ENCODE data around the gene FAM187B. TPM values are rescaled to one million over a fixed set of nuclear protein-coding genes. Genes with fewer than 3 reads are reported as not detected.
A peak's percentile ranks its signal among the peaks of the same experiment; 100 is the strongest.

FAM187B gene
- total RNA-seq, 4 donors from 2014 or later = not detected

- no peaks in the 10 kb centered on the region for H3K4me1 ChIP-seq
- no peak for ATAC-seq
- H3K36me3 ChIP-seq = no peaks in the 10 kb centered on the region
- H3K9me3 ChIP-seq = peaks cover 0 to 18% (median 0%) of the 10 kb centered on the region in 3 donors
- H3K4me3 ChIP-seq = no peak overlapping the region
- H3K27me3 ChIP-seq = peaks cover 14% of the 10 kb centered on the region
- no peak overlapping the region for H3K27ac ChIP-seq
- WGBS, 2 donors (ENCODE audit: low coverage in 1 of 2) = 49 to 68% methylated on average over 2 to 3 of the region's 3 CpGs
- TF ChIP-seq POLR2AphosphoS5 (IDR thresholded peaks at IDR 0.05) (no peak), POLR2A (IDR thresholded peaks at IDR 0.05) (no peak), CTCF (IDR thresholded peaks at IDR 0.05) (no peak), EP300 (IDR thresholded peaks at IDR 0.05) (no peak)
Measured at GRCh38 chr19:35179830-35180229, 48.7 kb downstream of the FAM187B start.

- Histone ChIP-seq H3K27me3 (peaks cover 14% of the 10 kb centered on the region), H3K36me3 (no peaks in the 10 kb centered on the region), H3K4me1 (no peaks in the 10 kb centered on the region), H3K4me3 (no peak overlapping the region), H3K27ac (no peak overlapping the region), H3K9me3 (peaks cover 0 to 10% (median 0%) of the 10 kb centered on the region in 3 donors)
- no peak for TF ChIP-seq EP300 (IDR thresholded peaks at IDR 0.05)
- TF ChIP-seq POLR2A (IDR thresholded peaks at IDR 0.05) = no peak
- TF ChIP-seq CTCF (IDR thresholded peaks at IDR 0.05) = no peak
- TF ChIP-seq POLR2AphosphoS5 (IDR thresholded peaks at IDR 0.05) = no peak
- WGBS, 2 donors (ENCODE audit: low coverage in 1 of 2) = 62 to 100% methylated on average over 1 to 2 of the region's 2 CpGs
- peak; percentile 73 for ATAC-seq
Measured at GRCh38 chr19:35178701-35179100, 49.8 kb downstream of the FAM187B start.

- Histone ChIP-seq H3K36me3 (no peaks in the 10 kb centered on the region), H3K27me3 (peaks cover 14% of the 10 kb centered on the region), H3K9me3 (peaks cover 0 to 3% (median 0%) of the 10 kb centered on the region in 3 donors), H3K4me3 (no peak overlapping the region), H3K4me1 (no peaks in the 10 kb centered on the region), H3K27ac (no peak overlapping the region)
- TF ChIP-seq CTCF (IDR thresholded peaks at IDR 0.05) (no peak), EP300 (IDR thresholded peaks at IDR 0.05) (no peak), POLR2AphosphoS5 (IDR thresholded peaks at IDR 0.05) (no peak), POLR2A (IDR thresholded peaks at IDR 0.05) (no peak)
- no peak for ATAC-seq
- WGBS, 2 donors (ENCODE audit: low coverage in 1 of 2) = 64 to 81% methylated on average over 7 of the region's 7 CpGs
Measured at GRCh38 chr19:35177377-35178274, 50.9 kb downstream of the FAM187B start.

- WGBS, 2 donors (ENCODE audit: low coverage in 1 of 2) = 65 to 72% methylated on average over 2 to 3 of the region's 3 CpGs
- no peak for ATAC-seq
- Histone ChIP-seq H3K4me3 (no peak overlapping the region), H3K4me1 (no peaks in the 10 kb centered on the region), H3K27ac (no peak overlapping the region), H3K36me3 (no peaks in the 10 kb centered on the region), H3K9me3 (no peaks in the 10 kb centered on the region), H3K27me3 (peaks cover 14% of the 10 kb centered on the region)
- TF ChIP-seq POLR2A (IDR thresholded peaks at IDR 0.05) (no peak), CTCF (IDR thresholded peaks at IDR 0.05) (no peak), POLR2AphosphoS5 (IDR thresholded peaks at IDR 0.05) (no peak)
Measured at GRCh38 chr19:35176181-35176570, 52.4 kb downstream of the FAM187B start.

Other genes starting within 250 kb of the FAM187B start
- 10 to 100 TPM; 22.0 to 40.0 (median 35.9) TPM for gene GRAMD1A, start 228.4 kb downstream of the FAM187B start, total RNA-seq
- 10 to 100 TPM in 2 of 4 donors, 1 to 10 TPM in 2; 5.3 to 13.2 (median 9.5) TPM for gene SCN1B, start 198.3 kb downstream of the FAM187B start, total RNA-seq
- 1 to 10 TPM in 1 of 4 donors, under 1 TPM in 2, not detected in 1; 0.17 to 1.2 (median 0.27) TPM for gene HPN, start 187.0 kb downstream of the FAM187B start, total RNA-seq
- gene FXYD3, start 112.9 kb downstream of the FAM187B start, total RNA-seq = 10 to 100 TPM in 1 of 4 donors, 1 to 10 TPM in 3; 1.2 to 38.8 (median 4.2) TPM
- gene LGI4, start 93.7 kb downstream of the FAM187B start, total RNA-seq = 10 to 100 TPM; 24.8 to 47.9 (median 36.2) TPM
- gene FXYD1, start 89.9 kb downstream of the FAM187B start, total RNA-seq = 100 to 1,000 TPM in 1 of 4 donors, 10 to 100 TPM in 3; 42.8 to 140 (median 52.7) TPM
- gene FXYD7, start 85.5 kb downstream of the FAM187B start, total RNA-seq = not detected
- 10 to 100 TPM; 18.8 to 42.5 (median 33.0) TPM for gene FXYD5, start 74.0 kb downstream of the FAM187B start, total RNA-seq
- 1 to 10 TPM; 3.3 to 6.6 (median 5.2) TPM for gene LSR, start 20.3 kb upstream of the FAM187B start, total RNA-seq
- 100 to 1,000 TPM in 1 of 4 donors, 10 to 100 TPM in 3; 75.1 to 137 (median 93.0) TPM for gene USF2, start 40.2 kb upstream of the FAM187B start, total RNA-seq
- gene HAMP, start 53.8 kb upstream of the FAM187B start, total RNA-seq = not detected
- under 1 TPM in 1 of 4 donors, not detected in 3; 0.40 TPM for gene MAG, start 63.4 kb upstream of the FAM187B start, total RNA-seq
- 1 to 10 TPM; 2.7 to 5.6 (median 4.9) TPM for gene CD22, start 100.4 kb upstream of the FAM187B start, total RNA-seq
- gene FFAR1, start 119.2 kb upstream of the FAM187B start, total RNA-seq = not detected
- gene FFAR3, start 129.7 kb upstream of the FAM187B start, total RNA-seq = under 1 TPM in 1 of 4 donors, not detected in 3; 0.13 TPM
- not detected for gene GPR42, start 142.3 kb upstream of the FAM187B start, total RNA-seq
- gene FFAR2, start 219.5 kb upstream of the FAM187B start, total RNA-seq = 1 to 10 TPM in 1 of 4 donors, under 1 TPM in 1, not detected in 2; 0.35 to 1.3 TPM

All from gastroesophageal sphincter (tissue), 4 donors.